Endometrial microvascular endothelial cells (primary cell): Measurements from ENCODE around the gene MUS81. TPM values are rescaled to one million over a fixed set of nuclear protein-coding genes. Genes with fewer than 3 reads are reported as not detected.
"Not testable (repeated sequence)": the region's sequence is repeated elsewhere in the genome, so short reads cannot be mapped to it uniquely, and the experiment has no call there.

Experiments used
- in situ Hi-C: cut with HindIII; loops from 2 replicates; pipeline ENCODE4 v1.10.0; 2017; ENCODE audit warnings: low sequenced_read_pairs, low pct_unique_long_range_greater_than_20kb; ENCODE audit errors: inconsistent ontology term
- total RNA-seq: library from RNA; depleted of rRNA; stranded (reverse); fragments of >200 nt; gene quantifications from one replicate; pipeline ENCODE4 v1.2.3, GENCODE V29; 2015; ENCODE audit errors: inconsistent ontology term

Gene MUS81
- total RNA-seq, 1 donor from 2014 or later = 50.1 TPM

- in situ Hi-C loops = no loop called here
Observed at GRCh38 chr11:65843811-65844210, 16.4 kb upstream of the MUS81 start.

GRCh38 chr11:65844231-65844872, 15.9 kb upstream of the MUS81 start:
- in situ Hi-C loops = no loop called here

DNA sequence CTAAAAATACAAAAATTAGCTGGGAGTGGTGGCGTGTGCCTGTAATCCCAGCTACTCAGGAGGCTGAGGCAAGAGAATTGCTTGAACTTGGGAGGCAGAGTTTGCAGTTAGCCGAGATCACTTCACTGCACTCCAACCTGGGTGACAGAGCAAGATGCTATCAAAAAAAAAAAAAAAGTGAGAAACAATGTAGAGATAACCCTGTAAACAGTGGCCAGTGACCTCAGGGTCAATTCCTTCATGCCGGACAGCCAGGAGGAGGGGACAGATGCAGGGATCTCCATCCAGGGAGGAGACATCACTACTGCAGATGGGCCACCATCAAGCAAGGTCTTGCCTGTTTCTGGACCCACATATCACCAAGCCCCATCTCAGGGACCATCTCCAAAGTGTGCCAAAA, 12.5 kb upstream of the MUS81 start:
- in situ Hi-C loops = no loop called here

- in situ Hi-C loops = not testable (repeated sequence)
Observed at GRCh38 chr11:65848693-65849092, 11.5 kb upstream of the MUS81 start.

DNA sequence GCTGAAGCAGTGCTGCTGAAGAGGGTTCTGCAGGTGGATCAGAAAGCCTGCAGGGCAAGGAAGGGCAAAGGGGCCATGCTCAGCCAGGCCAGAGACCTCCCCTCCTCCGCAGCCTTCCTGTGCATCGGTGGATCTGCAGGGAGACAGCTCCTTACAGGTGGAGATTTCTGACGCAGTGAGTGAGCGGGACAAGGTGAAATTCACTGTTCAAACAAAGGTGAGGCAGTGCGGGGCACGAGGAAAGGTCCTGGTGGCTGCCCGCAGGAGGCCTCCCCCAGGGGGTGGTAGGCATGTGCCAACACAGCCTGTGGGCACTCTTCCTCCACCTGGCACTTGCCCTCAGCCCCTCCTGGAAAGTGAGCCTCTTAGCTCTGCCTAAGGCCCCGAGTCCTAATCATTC, 10.9 kb upstream of the MUS81 start:
- in situ Hi-C loops = no loop called here

GRCh38 chr11:65849771-65850216, 10.4 kb upstream of the MUS81 start:
- in situ Hi-C loops = no loop called here

GRCh38 chr11:65850217-65851082, 9.8 kb upstream of the MUS81 start:
- in situ Hi-C loops = no loop called here

- in situ Hi-C loops = no loop called here
Observed at GRCh38 chr11:65851083-65851579, 9.1 kb upstream of the MUS81 start.

DNA sequence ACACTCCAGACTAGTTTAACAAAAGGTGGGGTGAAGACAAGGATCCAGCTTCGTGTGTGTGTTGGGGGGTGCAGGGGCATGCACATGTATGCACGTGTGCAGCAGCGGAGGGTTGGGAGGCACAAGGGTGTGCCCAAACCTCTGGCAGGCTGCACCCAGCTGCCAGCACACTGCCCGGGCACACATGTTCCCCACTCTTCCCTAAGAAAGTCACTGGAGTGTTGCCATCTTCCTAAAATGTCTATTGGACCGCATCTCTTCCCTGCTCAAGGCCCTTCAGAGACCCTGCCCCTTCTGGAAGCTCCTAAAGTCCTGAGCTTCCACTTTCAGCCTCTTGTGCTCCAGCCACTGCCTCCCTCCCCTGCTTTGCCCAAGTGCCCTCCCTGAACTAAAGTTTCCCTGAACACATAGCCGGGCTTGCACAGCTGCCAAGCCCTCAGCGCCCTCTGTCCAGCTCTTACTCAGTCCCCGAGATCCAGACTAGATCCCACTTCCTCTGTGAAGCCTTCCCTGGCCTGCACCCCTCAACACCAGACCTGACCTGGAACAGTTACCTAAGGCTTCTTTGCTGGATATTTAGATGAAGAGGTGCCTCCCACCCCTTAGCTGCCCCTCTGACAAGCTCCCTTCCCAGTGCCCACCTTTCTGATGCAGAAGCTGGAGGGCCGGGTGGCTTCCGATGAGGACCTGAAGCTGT, 8.3 kb upstream of the MUS81 start:
- in situ Hi-C loops = no loop called here

- in situ Hi-C loops = no loop called here
Observed at GRCh38 chr11:65852508-65853245, 7.6 kb upstream of the MUS81 start.

DNA sequence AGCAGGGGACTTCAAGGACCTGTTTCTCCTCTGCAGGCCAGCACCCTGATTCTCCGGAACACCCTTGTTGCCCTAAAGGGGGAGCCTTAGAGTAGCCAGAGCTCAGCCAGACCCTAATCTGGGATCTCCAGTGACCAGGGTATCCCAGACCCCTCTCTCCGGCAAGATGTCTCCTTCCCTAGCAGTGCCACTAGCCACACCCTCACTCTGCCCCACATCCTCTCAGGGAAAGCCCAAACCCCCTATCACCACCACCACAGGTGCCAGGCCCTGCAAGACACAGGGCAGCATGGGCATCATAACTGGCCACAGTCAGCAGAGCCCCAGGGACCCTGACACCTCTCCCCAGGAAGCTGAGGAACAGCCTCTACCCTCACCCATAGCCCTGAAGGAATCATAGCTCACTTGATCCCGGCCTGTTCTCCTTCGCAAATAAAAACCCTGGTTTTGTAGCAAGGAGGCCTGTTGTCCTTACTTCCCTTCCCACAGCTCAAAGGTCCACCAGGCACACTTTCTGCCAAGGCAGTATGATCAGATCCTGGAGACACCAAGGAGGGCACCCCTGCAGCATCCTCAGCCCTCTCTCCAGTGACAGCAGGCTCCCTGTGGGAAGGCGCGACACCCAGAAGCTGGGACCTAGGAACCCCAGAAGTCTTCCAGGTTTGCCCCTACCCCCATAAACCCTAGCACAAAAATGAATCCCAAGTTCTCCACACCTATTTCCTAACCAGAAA, 6.8 kb upstream of the MUS81 start:
- in situ Hi-C loops = no loop called here

DNA sequence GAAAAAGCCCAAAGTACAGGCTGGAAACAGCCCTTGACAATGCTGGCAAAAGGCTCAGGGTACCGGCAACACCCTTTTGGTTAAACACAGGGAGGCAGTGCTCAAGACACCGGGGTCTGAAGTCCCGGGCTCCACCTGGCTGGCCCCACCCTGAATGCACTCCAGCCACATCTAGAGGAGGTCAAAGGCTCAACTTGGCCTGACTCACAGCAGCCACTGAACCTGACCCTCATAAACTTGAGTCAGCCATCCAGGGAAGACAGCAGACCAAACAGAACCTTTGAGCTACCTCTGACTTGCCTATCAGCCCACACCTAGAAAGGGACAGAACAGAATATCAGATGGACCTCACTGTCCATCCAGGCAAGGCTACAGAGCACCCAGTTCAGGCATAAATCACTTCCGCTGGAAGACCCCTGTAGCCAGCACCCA, 6.1 kb upstream of the MUS81 start:
- in situ Hi-C loops = no loop called here

DNA sequence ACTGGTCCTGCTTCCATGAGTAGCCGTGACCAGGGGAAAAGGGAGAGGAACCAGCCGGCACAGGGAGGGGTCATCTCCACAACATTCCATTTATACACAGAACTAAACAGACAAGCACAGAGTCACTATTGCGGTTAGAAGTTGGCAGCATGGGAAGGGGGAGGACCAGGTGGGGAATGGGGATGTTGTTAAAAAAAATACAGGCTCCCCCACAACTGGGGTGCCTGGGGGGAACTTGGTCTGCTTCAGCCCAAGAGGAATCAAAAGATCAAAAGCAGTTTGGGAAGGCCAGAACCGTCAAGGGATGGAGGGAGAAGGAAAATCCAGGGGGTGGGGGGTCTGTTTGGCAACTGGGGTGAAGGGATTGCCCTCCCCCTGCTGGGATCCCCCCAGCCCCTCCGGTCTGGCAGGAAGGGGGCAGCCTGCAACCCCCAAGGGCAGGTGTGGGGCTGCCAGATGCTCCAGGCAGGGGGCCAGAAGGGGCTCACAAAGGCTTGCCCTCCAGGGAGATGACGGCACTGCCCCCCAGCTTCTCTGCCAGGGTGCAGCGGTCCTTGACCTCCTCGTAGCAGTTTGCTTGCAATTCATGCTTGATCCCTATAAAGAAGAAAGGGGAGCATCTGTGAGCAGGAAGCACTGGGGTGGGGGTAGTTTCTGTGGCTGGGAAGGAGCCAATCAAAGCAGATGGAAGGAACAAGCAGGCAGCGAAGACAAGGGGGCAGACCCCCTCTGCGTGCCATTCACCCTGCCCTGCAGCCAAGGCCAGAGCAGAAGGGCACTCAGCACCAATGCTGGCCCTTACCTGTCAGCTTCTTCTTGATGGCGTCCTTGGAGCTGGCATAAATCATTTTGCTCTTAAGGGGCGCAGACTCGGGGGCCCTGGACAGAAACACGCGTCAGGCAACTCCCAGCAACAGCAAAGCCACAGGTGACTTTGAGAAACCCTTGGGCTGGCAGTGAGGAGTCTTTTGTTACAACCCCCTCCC, 5.1 kb upstream of the MUS81 start:
- in situ Hi-C loops = no loop called here

- in situ Hi-C loops = no loop called here
Observed at GRCh38 chr11:65855927-65856363, 4.3 kb upstream of the MUS81 start.

- in situ Hi-C loops = no loop called here
Observed at GRCh38 chr11:65856689-65857499, 3.3 kb upstream of the MUS81 start.

GRCh38 chr11:65857500-65857852, 2.8 kb upstream of the MUS81 start:
- in situ Hi-C loops = no loop called here
